ENCODE data around the gene DECR2.

The DECR2 gene

DNA sequence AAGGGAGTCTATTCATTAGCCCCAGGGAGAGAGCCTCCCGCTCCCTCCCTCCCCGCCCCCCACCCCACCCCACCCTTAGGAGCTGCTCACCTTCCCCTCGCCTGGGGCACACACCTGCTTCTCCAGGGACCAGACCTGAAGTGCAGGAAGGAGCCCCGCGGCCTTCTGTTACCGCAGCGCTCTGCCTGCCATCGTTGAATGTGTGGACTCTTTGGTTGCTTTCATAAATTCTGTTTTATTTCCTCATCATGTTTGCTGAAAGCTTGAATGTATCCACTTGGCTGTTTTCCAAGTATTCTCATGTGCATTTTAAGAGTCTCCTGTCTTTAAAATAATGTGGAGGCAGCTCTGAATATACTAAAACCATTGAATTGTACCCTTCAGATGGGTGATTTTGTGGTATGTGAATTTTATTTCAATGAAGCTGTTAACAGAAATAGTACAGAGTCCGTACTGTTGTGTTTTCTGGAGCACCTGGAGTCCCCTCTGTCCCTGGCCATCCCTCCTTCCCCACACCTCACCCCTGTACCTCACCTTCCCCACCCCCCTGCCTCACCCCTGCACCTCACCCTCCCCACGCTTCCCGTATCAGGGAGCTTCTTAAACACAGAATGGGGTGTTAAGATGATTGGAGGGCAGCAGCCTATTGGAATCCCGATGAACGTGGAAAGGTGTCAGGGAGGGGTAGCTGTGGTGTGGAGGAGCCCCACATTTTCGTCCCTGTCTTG is 49.3 kb downstream of the DECR2 start:
- no peak for DNase-seq

DNA sequence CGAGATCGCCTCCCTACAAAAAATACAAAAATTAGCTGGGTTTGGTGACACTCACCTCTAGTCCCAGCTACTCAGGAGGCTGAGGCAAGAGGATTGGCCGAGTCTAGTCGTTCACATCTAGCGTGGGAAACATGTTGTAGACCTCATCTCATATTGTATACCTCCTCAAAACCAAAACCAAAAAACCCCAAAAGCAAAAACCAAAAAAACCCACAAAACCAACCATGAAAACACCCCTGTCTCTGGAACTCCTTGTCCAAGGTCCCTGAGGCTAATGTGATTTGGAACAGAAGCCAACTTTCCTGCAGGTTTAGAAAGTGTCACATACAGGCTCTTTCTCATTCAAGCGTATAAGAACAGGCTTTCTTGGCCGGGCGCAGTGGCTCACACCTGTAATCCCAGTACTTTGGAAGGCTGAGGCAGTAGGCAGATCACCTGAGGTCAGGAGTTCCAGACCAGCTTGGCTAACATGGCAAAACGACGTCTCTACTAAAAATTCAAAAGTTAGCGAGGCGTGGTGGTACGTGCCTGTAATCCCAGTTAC is 52.8 kb downstream of the DECR2 start:
- DNase-seq = no peak

DNA sequence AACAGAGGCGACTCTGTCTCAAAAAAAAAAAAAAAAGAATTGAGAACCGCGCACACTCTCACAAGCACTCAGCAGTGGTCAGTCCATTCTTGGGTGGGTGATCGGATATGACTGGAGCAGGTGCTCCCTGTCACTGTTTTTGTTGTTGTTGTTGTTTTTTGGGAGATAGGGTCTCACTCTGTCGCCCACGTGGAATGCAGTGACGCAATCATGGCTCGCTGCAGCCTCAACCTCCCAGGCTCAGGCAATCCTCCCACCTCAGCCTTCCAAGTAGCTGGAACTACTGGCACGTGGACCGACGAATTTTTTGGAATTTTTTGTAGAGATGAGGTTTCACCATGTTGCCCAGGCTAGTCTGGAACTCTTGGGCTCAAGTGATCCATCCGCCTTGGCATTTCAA is 53.8 kb downstream of the DECR2 start:
- DNase-seq = no peak

DNA sequence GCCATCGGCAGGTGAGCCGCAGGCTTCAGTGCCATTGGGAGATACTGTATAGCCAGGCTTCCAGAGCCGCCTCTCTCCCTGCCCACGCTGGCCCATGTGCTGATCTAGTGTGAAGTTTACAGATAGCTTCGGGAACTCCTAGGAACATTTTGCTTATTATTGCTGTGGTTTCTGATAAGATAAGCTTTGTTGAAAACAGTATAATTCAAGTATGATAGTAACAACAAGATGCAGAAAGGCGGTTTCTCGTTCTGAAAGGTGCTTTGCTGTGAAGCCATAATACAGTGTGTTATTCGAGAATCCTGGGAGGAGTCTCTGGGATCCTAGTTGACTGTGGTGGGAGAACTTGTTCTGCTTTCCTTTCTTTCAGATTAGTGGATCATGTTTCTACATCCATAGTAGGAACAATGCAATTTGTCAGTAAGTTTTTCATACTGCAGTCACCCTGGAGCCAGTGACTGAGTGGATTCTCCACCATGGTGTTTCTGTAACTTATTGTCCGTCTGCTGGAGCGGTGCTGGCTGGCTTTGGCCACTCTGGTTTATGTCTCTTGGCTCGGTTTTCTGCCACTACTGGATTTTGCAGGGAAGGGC is 55.3 kb downstream of the DECR2 start:
- DNase-seq = no peak

DNA sequence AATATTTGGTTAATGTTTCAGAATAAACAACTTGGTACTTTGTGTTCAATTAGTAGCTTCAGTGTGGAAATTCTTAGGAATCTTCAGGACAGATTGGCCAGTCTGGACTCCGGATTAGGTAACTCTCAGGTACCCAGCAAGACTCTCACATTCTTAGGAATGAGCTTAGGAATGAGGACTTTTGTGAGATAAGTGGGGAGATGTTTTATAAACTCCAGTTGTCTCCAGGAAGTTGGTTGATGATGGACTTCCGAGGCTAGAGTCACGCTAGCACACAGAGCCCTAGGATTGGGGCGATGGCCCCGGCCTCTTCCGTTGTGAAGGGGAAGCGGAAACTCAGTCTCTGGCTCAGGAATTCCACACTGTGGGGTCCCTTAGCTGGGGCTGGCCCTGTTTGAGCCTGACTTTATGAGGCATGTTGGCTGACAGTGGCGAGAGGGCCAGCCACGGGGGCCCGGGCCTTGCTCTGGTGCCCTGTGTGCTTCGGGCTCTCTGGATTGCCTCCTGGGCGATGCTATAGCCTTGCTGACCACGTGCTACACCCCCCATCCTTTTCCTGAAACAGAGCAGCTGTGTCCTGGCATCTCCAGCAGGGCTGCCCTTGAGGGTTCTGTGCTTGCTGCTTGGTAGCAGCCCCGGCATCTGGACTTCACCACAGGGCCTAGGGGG is 56.2 kb downstream of the DECR2 start:
- DNase-seq = peak; percentile 7

DNA sequence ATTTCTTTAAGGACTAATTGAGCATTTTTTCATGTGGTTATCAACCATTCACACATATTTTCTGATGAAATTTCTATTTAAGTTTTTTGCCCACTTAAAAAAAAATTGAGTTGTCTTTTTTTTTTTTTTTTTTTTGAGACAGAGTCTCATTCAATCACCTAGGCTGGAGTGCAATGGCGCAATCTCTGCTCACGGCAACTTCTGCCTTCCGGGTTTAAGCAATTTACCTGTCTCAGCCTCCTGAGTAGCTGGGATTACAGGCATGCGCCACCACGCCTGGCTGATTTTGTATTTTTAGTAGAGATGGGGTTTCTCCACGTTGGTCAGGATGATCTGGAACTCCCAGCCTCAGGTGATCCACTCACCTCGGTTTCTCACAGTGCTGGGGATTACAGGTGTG is 58.1 kb downstream of the DECR2 start:
- DNase-seq = no peak

DNA sequence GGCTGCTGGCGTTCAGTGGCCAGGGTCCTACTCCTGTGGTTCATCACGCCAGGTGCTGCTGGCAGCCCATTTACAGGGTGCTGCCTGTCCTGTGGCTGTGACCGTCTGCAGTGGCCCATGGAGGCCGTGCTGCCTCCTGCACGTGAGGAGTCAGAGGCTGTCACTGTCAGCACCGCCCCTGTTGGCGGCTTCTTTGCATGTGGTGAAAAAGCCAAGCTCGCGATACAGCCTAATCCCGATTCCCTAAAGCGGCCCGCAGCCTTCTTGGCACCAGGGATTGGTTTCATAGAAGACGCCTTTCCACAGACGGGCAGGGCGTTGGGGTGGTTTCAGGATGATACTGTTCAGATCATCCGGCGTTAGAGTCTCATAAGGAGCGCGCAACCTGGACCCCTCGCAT is 59.1 kb downstream of the DECR2 start:
- DNase-seq = no peak

Data from HCEC 1CT (cell line).